A673 (cell line): ENCODE results near the gene PDXDC1. TPM values are rescaled to one million over a fixed set of nuclear protein-coding genes. Genes with fewer than 3 reads are reported as not detected.

Source experiments
- BruUV-seq: library from RNA; stranded (reverse); fragments of 400-500 nt; replicated peaks from 2 replicates; lab custom pipeline; 2021; lab: Mats Ljungman, UMichigan
- CTCF ChIA-PET: fragments of 300-600 bp; sonication (Branson Sonifier 250); formaldehyde crosslinking; loops from one replicate; lab custom pipeline; 2022; ENCODE audit warnings: antibody characterized with exemption; lab: Charles Lee
- POLR2A ChIA-PET: fragments of 300-600 bp; sonication (Branson Sonifier 250); formaldehyde crosslinking; loops from one replicate; lab custom pipeline; 2022; ENCODE audit warnings: antibody characterized with exemption; ENCODE audit not compliant: low non-redundant PET; lab: Charles Lee
- DNase-seq: peaks from one replicate; pipeline ENCODE4 v3.0.0-alpha.2; 2015; ENCODE audit warnings: low spot score
- H3K27ac ChIP-seq: fragments of 200-600 bp; sonication (generic); 2 replicates; pipeline ENCODE4 v1.5.1; 2016; ENCODE audit warnings: mixed run types, low read depth, mild to moderate bottlenecking, mixed read lengths, antibody characterized with exemption, low read length; ENCODE audit not compliant: poor library complexity, severe bottlenecking
- H3K27me3 ChIP-seq: fragments of 200-600 bp; sonication (generic); replicated peaks from 2 replicates; pipeline ENCODE4 v1.6.1; 2017; ENCODE audit warnings: mixed run types, low read depth, mild to moderate bottlenecking, mixed read lengths, antibody characterized with exemption, low read length; ENCODE audit not compliant: insufficient read depth, poor library complexity
- H3K36me3 ChIP-seq: fragments of 200-600 bp; sonication (generic); 2 replicates; pipeline ENCODE4 v1.6.1; 2016; ENCODE audit warnings: mixed run types, mild to moderate bottlenecking, mixed read lengths, antibody characterized with exemption, low read length; ENCODE audit not compliant: insufficient read depth, poor library complexity, severe bottlenecking
- H3K4me1 ChIP-seq: fragments of 200-600 bp; sonication (generic); 2 replicates; pipeline ENCODE4 v1.6.1; 2017; ENCODE audit warnings: mixed run types, mild to moderate bottlenecking, mixed read lengths, antibody characterized with exemption, low read length; ENCODE audit not compliant: insufficient read depth, poor library complexity, severe bottlenecking
- H3K4me3 ChIP-seq: fragments of 200-600 bp; sonication (generic); 2 replicates; pipeline ENCODE4 v1.5.1; 2016; ENCODE audit warnings: low read depth, mixed run types, mild to moderate bottlenecking, mixed read lengths, low read length; ENCODE audit not compliant: poor library complexity, severe bottlenecking
- H3K9me3 ChIP-seq: fragments of 200-600 bp; sonication (generic); 2 replicates; pipeline ENCODE4 v1.6.1; 2016; ENCODE audit warnings: mixed run types, low read depth, mild to moderate bottlenecking, mixed read lengths, antibody characterized with exemption, low read length; ENCODE audit not compliant: poor library complexity, severe bottlenecking
- EZH2 ChIP-seq: fragments of 200-600 bp; sonication (generic); IDR thresholded peaks from 2 replicates; pipeline ENCODE4 v1.6.1; 2017; ENCODE audit warnings: borderline replicate concordance, low read depth, mild to moderate bottlenecking, mixed read lengths, antibody characterized with exemption, low read length; ENCODE audit not compliant: poor library complexity, severe bottlenecking
- intact Hi-C: fragments of 100-400 bp; cut with micrococcal nuclease; formaldehyde crosslinking; loops from one replicate; pipeline ENCODE4 v1.10.0; 2022; ENCODE audit not compliant: unreplicated experiment
- total RNA-seq: library from RNA; stranded (reverse); gene quantifications from 2 replicates; pipeline ENCODE4 v1.2.3, GENCODE V29; 2021
- TF ChIP-seq, protein P1 (sequence below): fragments of 300-800, 200-600 bp; sonication (generic); conservative IDR thresholded peaks from 2 replicates; pipeline ENCODE4 v1.5.1; 2017; ENCODE audit warnings: low read depth, mild to moderate bottlenecking, antibody characterized with exemption, low read length, moderate library complexity, mixed read lengths

The PDXDC1 gene
- total RNA-seq, 1 experiment from 2014 or later, result 103 TPM

DNA sequence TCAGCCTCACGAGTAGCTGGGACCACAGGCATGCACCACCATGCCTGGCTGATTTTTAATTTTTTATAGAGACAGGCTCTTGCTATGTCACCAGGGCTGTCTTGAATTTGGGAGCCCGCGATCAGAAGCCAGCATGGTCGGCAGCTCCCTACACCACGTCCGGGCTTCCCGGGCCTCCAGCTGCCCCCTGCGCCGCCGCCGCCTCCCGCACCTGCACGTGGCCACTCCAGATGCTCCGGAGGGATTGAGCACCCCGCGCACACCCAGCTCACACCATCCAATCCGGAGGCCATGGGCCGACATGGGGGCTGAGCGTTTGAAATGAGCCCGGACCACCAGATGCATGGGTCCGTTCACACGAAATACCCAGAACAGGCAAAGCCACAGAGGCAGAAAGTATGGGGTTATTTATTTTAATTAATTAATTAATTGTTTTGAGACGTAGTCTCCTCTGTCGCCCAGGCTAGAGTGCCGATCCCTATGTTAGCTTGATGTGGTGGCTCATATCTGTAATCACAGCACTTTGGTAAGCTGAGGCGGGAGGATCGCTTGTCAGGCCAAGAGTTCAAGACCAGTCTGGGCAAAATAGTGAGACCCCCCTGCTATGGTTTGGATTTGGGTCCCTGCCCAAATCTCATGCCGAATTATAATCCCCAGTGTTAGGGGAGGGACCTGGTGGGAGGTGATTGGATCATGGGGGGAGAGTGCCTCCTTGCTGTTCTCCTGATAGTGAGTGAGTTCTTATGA lies 17.1 kb upstream of the PDXDC1 start:
- BruUV-seq, result no TSS peak
- Histone ChIP-seq H3K9me3 (no peaks in the 10 kb centered on the region), H3K4me1 (no peaks in the 10 kb centered on the region), H3K27ac (no peak overlapping the region), H3K36me3 (no peaks in the 10 kb centered on the region), H3K27me3 (no peaks in the 10 kb centered on the region), H3K4me3 (no peak overlapping the region)
- ChIA-PET CTCF (no interaction called here), POLR2A (no interaction called here)
- TF ChIP-seq, protein P1, sequence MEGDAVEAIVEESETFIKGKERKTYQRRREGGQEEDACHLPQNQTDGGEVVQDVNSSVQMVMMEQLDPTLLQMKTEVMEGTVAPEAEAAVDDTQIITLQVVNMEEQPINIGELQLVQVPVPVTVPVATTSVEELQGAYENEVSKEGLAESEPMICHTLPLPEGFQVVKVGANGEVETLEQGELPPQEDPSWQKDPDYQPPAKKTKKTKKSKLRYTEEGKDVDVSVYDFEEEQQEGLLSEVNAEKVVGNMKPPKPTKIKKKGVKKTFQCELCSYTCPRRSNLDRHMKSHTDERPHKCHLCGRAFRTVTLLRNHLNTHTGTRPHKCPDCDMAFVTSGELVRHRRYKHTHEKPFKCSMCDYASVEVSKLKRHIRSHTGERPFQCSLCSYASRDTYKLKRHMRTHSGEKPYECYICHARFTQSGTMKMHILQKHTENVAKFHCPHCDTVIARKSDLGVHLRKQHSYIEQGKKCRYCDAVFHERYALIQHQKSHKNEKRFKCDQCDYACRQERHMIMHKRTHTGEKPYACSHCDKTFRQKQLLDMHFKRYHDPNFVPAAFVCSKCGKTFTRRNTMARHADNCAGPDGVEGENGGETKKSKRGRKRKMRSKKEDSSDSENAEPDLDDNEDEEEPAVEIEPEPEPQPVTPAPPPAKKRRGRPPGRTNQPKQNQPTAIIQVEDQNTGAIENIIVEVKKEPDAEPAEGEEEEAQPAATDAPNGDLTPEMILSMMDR, result no peak
- TF ChIP-seq EZH2, result no peak
- no peak for DNase-seq
- intact Hi-C loops, result no loop called here

DNA sequence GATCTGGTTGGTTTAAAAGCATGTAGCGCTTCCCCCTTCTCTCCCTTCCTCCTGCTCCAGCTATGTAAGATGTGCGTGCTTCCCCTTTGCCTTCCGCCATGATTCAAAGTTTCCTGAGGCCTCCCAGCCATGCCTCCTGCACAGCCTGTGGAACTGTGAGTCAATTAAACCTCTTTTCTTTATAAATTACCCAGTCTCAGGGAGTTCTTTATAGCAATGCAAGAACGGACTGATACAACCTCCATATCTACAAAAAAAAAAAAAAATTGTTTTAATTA lies 16.6 kb upstream of the PDXDC1 start:
- POLR2A ChIA-PET, result interaction anchor here (0.6 kb wide), 1 partner anchor 470 kb away, joined by 7 read pairs; no protein-coding TSS in a partner anchor
- no peak for DNase-seq
- H3K4me1 ChIP-seq, result no peaks in the 10 kb centered on the region
- no peaks in the 10 kb centered on the region for H3K27me3 ChIP-seq
- H3K4me3 ChIP-seq, result no peak overlapping the region
- intact Hi-C loops, result no loop called here
- no peak for TF ChIP-seq EZH2
- TF ChIP-seq, protein P1, result no peak
- no TSS peak for BruUV-seq
- no peak overlapping the region for H3K27ac ChIP-seq
- CTCF ChIA-PET, result no interaction called here
- no peaks in the 10 kb centered on the region for H3K36me3 ChIP-seq
- H3K9me3 ChIP-seq, result no peaks in the 10 kb centered on the region

DNA sequence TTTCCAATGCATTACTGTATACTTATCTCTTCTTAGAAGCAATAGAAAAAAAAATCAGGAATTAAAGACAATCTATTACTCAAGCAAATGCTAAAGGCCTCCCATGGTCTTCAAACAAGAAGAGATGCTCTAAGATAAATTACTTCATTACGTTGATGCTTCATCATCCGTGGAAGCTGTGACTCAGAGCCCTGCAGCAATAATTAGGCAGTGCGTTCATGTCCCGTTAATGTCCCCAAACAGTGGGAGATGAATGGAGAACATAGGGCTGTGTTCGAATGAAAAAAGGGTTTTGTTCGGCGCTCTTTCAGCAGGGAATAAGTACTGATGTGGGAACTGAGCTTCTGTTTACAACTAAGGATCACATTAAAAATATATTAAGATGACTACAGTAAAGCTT lies 15.9 kb upstream of the PDXDC1 start:
- ChIA-PET POLR2A (interaction anchor here (0.6 kb wide), 1 partner anchor 469 kb away, joined by 7 read pairs; no protein-coding TSS in a partner anchor), CTCF (no interaction called here)
- peak; percentile 75 for DNase-seq
- no peak for TF ChIP-seq EZH2
- TF ChIP-seq, protein P1, result no peak
- H3K36me3 ChIP-seq, result no peaks in the 10 kb centered on the region
- H3K27me3 ChIP-seq, result no peaks in the 10 kb centered on the region
- H3K4me3 ChIP-seq, result no peak overlapping the region
- H3K4me1 ChIP-seq, result no peaks in the 10 kb centered on the region
- H3K27ac ChIP-seq, result no peak overlapping the region
- H3K9me3 ChIP-seq, result peaks cover 6% of the 10 kb centered on the region
- intact Hi-C loops, result no loop called here
- no TSS peak for BruUV-seq
